ENCODE results near the gene MARCHF3. TPM values are rescaled to one million over a fixed set of nuclear protein-coding genes. Genes with fewer than 3 reads are reported as not detected.

Gene MARCHF3
- total RNA-seq, 3 donors from 2014 or later = 22.5 to 52.8 (median 34.5) TPM

DNA sequence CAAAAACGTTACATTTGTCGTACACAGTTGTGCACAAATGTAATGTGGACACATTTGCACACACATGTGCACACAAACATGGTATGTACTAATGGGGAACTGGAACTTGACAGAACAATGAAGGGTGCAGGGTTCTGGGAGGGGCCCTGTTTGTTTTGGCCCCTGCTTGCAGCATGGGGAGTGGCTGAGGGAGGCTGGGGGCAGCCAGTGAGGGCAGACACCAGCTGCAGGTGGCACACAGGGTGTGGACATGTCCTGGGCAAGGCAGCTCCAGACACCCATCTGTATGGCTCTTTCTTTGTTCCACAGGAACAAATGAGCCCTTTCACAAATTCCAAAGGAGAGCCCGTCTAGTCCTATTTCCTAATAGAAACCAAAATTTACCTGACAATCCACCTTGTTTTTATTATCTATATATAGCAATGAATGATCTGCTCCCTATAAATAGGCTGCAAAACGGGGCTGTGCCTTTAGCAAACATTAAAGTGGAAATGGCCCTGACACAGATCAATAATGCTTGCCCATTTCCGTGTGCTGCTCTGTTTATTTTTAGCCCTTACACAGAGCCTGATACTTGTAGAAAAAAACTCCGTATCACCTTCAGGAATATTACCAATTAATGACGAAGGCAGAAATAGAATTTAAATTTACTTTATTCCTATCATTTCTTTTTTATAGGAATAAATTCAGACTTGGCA is 26.4 kb downstream of the MARCHF3 start:
- intact Hi-C loops (cut with DNase I, micrococcal nuclease) = no loop called here
- peaks cover 14% of the 10 kb centered on the region for H3K4me1 ChIP-seq (ENCODE audit: low read depth)
- no peaks in the 10 kb centered on the region for H3K9me3 ChIP-seq
- DNase-seq (peak; percentile 72 to 88 (median 80)), ATAC-seq (peak; percentile 97)
- H3K4me3 ChIP-seq = no peak overlapping the region
- no peaks in the 10 kb centered on the region for H3K36me3 ChIP-seq (ENCODE audit: low read depth)
- TF ChIP-seq, protein P1, sequence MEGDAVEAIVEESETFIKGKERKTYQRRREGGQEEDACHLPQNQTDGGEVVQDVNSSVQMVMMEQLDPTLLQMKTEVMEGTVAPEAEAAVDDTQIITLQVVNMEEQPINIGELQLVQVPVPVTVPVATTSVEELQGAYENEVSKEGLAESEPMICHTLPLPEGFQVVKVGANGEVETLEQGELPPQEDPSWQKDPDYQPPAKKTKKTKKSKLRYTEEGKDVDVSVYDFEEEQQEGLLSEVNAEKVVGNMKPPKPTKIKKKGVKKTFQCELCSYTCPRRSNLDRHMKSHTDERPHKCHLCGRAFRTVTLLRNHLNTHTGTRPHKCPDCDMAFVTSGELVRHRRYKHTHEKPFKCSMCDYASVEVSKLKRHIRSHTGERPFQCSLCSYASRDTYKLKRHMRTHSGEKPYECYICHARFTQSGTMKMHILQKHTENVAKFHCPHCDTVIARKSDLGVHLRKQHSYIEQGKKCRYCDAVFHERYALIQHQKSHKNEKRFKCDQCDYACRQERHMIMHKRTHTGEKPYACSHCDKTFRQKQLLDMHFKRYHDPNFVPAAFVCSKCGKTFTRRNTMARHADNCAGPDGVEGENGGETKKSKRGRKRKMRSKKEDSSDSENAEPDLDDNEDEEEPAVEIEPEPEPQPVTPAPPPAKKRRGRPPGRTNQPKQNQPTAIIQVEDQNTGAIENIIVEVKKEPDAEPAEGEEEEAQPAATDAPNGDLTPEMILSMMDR (IDR thresholded peaks at IDR 0.05) = no peak

DNA sequence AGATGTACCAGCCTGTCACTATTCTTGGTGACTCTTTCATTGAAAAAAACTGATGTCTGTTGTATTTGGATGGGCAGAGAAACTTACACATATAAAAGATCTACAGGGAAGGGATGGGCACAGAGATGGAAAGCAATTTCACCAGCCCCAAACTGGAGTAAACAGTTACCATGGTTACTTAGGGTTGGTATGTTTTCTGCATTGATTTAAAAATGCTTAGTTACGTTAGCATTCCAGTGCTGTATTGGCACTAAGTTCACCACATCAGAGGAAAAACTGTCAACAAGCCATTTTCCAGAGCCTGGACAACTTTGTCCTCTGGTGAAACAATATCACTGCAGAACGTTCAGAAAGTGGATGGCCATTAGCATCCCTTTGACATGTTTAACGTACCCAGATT is 28.0 kb downstream of the MARCHF3 start:
- H3K4me1 ChIP-seq (ENCODE audit: low read depth) = peaks cover 14% of the 10 kb centered on the region

DNA sequence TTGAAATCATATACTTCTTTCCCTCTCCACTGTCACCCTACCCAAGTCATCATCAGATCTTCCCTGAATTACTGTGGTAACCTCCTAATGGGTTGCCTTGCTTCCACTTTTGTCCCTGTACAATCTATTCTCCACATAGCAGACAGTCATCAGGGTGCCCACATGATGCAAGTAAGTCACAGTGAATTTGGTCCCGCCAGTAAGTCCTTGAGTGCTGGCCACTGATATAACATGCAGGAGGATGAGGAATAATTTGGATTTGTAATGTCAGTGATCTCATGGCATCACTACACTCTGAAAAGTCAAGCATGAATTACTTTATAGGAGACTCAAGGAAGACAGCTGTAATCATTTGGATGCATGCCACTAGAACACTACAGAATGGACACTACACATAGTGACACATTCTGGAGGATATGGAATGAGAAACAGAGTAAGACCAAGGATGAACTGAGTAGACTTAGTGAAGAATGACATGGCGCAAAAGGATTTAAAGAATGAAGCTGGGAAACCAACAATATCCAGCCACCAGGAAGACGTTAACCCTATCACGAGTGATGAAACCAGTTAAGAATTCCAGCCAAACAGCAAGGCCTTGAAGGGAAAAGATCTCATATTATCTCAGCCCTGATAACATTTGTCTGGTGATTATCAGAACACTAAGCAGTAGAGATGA is 28.6 kb downstream of the MARCHF3 start:
- ATAC-seq = no peak
- Histone ChIP-seq H3K9me3 (no peaks in the 10 kb centered on the region), H3K4me1 (ENCODE audit: low read depth) (peaks cover 14% of the 10 kb centered on the region), H3K4me3 (no peak overlapping the region), H3K36me3 (ENCODE audit: low read depth) (no peaks in the 10 kb centered on the region)
- DNase-seq = peak in 1 of 3 donors; percentile 41
- TF ChIP-seq, protein P1 (IDR thresholded peaks at IDR 0.05) = no peak
- intact Hi-C loops (cut with DNase I, micrococcal nuclease) = no loop called here

More for the DNA sequence above, 28.0 kb downstream of the MARCHF3 start:
- Histone ChIP-seq H3K36me3 (ENCODE audit: low read depth) (no peaks in the 10 kb centered on the region), H3K9me3 (no peaks in the 10 kb centered on the region), H3K4me3 (no peak overlapping the region)
- intact Hi-C loops (cut with DNase I, micrococcal nuclease) = no loop called here
- TF ChIP-seq, protein P1 (IDR thresholded peaks at IDR 0.05) = no peak
- DNase-seq (no peak), ATAC-seq (no peak)

DNA sequence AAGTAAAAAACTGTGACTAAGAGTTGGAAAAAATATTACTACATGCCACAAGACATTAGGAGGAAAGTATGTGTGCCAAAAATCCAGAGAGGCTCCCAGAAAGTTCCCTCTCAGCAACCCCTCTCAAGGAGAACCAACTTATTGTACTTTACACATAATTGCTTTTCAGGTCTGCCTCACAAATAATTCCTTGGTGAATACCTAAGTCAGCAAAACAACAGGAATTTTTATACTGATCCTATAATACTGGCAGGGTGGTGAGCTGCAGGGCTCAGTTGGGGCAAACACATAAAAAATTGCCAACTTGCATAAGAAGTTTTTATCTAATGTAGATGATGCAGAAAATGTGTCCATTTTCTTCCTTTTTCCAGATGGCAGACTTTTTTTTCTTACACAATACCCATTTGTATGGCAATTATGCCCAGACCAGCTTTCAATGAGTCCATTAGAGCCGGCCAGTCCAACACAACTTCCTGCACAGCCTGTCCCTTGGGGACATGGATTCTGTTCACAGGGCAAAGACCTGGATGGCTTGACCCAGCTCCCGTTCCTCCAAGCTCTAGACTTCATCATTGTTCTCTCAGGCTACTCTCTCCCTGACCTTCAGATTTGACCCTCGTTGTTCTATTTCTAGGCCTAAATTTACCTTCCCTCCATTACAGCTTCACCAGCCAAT is 31.3 kb downstream of the MARCHF3 start:
- intact Hi-C loops (cut with DNase I, micrococcal nuclease) = no loop called here
- H3K4me1 ChIP-seq (ENCODE audit: low read depth) = peaks cover 9% of the 10 kb centered on the region
- ATAC-seq = no peak

DNA sequence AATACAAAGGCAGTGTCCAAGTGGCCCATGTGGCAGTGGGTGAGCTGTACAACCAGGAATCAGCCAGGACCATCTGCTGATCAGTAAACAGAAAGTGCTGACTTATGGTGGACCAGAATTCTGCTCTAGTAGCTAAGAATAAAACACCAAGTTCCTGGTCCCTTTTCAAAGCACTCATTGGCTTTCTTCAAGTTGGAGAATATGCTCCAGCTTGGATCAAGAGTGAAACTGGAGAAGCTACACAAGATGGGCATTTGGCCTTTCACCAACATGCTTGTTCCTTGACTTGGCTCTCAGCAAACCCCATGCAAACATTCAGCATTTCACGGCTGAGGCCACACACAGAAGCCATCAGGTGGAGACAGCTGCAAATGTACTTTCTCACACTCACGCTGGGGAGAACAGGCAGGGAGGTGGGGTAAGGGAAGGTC is 32.1 kb downstream of the MARCHF3 start:
- DNase-seq = no peak
- no peaks in the 10 kb centered on the region for H3K36me3 ChIP-seq (ENCODE audit: low read depth)

More for the DNA sequence above, 31.3 kb downstream of the MARCHF3 start:
- H3K9me3 ChIP-seq = no peaks in the 10 kb centered on the region
- TF ChIP-seq, protein P1 (IDR thresholded peaks at IDR 0.05) = no peak
- DNase-seq = no peak
- H3K4me3 ChIP-seq = no peak overlapping the region
- no peaks in the 10 kb centered on the region for H3K36me3 ChIP-seq (ENCODE audit: low read depth)

More for the DNA sequence above, 32.1 kb downstream of the MARCHF3 start:
- H3K9me3 ChIP-seq = no peaks in the 10 kb centered on the region
- H3K4me1 ChIP-seq (ENCODE audit: low read depth) = peaks cover 9% of the 10 kb centered on the region
- H3K4me3 ChIP-seq = no peak overlapping the region
- intact Hi-C loops (cut with DNase I, micrococcal nuclease) = no loop called here
- ATAC-seq = peak; percentile 67
- TF ChIP-seq, protein P1 (IDR thresholded peaks at IDR 0.05) = no peak
